GM21390 (cell line): Measurements from ENCODE around the gene NFILZ.

Experiments used
- ATAC-seq: cut with Tn5 transposase; IDR thresholded peaks from one replicate; pipeline ENCODE4 v1.9.1; 2021; ENCODE audit not compliant: unreplicated experiment

Gene NFILZ

DNA sequence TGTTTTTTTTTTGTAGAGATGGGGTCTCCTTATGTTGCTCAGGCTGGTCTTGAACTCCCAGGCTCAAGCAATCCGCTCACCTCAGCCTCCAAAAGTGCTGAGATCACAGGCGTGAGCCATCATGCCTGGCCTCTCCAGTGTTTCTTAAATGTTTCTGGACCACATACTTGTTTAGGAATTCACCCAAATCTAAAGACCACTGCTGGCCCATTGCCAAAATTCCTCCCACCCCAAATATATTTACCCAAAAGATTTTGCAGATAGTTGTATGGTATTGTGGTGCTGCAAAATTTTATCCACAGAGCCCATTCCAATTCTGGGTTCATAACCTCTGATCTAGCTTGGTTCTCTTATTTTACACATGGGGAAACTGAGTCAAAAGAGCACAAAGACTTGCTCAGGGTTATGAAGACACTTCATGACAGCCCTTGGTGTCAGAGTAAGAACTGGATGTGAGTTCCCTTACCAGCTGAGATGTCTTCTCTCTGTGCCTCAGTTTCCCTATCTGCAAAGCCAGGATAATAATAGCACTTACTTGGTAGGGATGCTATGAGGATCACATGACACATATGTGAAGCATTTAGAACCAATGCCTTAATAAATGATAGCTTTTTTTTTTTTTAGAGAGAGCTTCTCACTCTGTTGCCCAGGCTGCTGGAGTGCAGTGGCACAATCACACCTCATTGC lies 10.9 kb downstream of the NFILZ start:
- ATAC-seq: no peak

DNA sequence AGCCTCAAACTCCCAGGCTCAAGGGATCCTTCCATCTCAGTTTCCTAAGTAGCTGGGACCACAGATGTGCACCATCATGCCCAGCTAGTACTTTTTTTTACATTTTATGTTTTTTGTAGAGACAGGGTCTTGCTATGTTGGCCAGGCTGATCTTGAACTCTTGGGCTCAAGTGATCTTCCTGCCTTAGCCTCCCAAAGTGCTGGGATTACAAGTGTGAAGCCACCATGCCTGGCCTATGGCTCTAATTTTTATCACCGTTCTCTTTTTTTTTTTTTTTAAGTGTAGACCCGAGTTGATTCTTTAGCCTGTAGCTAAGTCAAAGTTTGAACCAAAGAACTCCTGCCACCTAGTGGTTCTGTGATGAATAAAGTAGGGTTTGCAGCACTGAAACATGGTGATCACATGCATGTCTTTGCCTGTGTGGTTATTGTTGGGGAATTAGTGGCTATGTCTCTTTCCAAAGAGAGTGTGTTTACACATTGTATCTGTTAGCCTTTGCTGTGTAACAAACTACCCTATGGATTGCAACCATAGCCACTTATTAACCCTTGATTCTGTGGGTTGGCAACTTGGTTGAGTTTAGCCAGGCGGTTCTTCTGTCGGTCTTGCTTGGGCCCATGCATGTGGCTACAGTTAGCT lies 11.6 kb downstream of the NFILZ start:
- ATAC-seq: no peak

DNA sequence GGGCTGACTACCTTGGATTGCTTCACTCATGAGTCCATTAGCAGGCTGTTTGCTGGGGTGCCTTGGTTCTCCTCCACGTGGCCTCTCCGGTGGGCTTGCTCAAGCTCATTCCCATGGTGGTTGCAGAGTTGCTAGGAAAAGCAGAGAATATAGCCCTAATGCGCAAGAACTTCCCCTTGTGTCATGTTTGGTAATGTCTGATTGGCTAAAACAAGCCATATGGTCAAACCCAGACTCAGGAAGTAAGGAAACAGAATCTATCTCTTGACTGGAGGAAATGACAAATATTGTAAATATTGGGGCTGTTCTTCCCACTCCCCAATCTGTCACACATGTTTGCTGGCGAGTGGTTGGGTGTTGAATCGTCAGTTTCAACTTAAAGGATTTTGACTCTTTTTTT lies 12.1 kb downstream of the NFILZ start:
- ATAC-seq: no peak

DNA sequence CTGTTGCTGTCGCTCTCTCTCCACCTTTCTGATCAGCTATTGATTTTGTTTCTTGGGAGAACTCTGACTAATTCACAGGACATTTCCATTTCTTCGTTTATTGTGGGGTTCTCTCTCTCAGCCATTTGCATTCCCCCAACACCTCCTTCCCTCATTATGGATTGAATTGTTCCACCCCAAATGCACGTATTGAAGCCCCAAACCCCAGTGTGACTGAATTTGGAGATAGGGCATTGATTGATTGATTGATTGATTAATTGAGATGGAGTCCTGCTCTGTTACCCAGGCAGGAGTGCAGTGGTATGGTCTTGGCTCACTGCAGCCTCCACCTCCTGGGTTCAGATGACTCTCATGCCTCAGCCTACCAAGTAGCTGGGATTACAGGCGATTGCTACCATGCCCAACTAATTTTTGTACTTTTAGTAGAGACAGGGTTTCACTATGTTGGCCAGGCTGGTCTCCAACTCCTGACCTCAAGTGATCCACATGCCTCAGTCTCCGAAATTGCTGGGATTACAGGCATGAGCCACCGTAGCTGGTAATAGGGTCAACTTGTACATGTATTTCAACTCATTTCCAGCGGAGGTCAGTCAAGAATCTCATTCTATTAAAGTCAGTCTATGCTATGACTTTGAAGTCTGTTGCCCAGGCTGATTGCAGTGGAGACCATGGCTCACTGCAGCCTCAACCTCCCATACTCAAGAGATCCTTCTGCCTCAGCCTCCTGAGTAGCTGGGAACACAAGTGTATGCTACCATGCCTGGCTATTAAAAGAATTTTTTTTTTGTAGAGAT lies 13.6 kb downstream of the NFILZ start:
- ATAC-seq: no peak

DNA sequence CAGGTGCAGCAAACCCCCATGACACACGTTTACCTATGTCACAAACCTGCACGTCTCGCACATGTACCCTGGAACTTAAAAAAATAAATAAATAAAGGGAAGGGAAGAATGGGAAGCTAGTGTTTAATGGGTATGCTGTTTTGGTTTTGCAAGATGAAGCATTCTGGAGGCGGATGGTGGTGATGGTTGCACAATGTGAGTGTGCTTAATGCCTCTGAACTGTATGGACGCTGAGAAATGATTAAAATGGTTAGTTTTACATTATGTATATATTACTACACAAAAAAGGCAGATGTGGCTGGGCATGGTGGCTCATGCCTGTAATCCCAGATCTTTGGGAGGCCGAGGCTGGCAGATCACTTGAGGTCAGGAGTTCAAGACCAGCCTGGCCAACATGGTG lies 17.8 kb downstream of the NFILZ start:
- ATAC-seq: no peak

DNA sequence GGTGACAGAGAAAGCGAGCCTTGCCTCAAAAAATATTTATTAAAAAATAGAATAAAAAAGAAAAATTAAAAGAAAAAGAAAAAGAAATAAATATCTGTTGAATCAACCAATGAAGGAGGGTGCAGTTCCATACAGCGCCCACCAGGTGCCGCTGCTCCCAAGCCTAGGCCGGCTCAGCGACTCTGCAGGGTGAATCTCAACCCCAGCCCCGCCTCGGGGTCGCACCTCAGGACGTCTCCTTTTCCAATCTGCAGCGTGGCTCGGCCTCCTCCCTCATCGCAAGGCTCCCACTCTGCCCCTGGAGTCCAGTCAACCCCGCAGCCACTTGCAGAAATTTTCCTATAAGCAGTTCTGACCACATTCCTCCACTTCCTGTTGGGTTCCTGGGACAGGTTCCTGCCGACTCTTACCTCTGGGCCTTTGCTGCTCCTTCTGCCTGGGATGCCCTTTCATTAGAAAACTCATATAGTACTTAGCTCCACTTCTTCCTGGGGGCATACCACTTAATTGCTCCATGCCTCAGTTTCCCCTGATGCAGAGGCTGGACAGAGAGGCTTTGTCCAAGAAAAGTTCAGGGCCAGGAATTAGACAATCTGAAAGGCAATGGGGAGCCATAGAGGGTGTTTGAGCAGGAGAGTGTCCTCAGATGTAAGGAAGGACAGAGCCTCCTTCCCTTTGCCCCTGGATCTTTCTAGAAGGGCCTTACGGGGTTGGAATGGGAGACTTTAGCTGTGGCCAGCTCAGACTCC lies 24.3 kb downstream of the NFILZ start:
- ATAC-seq: no peak

DNA sequence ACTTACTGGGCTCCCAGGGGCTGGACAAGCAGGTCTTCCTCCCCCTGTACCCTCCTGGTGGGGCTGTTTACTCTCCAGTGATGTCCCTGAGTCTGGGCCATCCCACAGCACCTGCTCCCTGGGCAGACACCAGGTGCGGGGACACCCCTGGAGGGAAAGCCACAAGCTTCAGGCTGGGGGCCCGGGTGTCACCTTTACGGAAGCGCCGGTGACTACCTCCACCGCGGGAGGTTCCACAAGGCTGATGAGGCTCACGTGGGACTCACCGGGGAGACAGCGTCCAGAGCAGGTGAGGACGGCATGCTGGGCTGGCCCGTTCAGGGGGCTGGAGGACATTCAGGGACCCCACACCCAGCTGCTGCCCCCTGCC lies 24.9 kb downstream of the NFILZ start:
- ATAC-seq: no peak

DNA sequence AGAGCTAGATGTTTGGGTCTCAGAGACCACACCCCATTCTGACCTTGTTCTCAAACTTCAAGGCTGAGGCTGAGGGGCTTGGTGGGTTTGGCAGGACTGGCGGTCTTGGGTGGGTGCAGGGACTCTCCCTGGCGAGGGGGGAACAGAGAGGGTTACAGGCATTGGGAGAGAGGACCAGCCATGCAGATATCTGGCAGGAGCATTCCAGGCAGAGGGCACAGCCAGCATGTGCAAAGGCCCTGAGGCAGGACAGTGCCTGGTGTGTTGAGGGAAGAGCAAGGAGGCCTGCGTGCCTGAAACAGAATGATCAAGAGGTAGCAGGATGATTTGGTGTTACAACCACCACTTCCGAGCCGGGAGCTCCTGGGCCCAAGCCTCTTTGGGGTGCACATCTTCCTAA lies 27.4 kb downstream of the NFILZ start:
- ATAC-seq: no peak

DNA sequence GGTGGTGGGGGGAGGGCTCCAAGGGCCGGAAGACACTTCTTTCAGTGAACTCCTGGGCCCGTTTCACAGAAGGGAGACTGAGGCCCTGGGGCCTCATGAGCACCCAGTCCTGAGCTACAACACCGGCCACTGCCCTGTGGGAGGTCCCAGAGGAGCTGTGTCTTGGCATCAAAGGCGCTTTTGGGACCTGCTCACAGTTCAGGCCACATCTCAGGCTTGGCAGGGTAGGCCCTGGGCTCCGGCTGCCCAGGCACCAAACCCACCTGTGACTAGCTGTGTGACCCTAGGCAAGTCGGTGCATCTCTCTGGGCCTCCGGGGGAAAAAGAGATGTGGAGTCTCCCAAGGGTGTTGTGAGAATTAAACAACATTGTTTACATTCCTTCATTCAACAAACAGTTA lies 29.5 kb downstream of the NFILZ start:
- ATAC-seq: no peak

DNA sequence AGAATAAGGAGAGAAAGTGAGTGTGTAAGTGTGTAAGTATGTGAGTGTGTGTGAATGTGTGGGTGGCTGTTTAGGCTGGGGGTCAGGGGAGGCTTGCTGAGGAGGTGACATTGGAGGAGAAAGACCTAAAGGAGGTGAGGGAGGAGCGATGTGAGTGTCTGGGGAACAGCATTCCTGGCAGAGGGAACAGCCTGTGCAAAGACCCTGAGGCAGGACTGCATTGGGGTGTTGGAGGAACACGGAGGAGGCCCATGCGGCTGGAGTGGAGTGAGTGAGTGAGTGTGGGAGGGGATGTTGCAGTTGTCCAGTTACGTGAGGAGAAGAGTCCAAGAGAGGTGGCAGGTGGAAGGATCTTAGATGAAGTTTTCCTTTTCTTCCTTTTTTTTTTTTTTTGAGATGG lies 31.8 kb downstream of the NFILZ start:
- no peak for ATAC-seq

DNA sequence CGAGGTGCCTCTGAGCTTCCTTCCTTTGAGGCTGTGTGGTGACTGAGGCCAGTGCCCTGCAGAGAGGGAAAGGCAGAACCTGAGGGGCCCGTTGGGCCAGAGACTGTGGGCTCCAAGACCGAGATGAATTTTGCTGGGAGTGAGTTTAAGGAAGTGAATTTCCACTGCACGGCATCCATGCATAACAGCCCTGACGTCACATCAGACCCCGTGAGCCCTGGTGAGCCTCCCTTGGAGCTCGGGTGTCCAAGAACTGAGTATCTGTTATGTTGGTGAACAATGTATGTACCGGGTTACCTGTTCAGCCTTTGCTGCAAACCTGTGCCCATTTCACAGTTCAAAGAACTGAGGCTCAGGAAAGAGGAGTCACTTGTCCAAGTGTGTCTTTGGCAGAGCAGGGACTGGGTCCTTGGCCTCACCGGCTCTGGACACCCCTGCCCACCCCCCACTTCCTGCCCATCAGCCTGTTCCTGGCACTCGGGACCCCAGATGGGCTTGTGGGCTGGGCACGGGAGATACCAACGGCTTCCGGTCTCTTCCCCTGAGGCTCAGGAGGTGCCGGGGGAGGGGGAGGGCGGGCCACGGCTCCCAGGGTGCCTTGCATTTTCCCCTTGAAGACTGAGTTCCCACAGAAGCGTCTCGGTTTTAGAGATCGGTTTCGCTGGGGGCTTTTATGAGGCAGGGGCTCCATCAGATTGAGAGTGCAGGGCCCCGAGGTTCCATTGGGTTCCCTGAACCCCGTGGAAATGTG lies 33.7 kb downstream of the NFILZ start:
- ATAC-seq: no peak

DNA sequence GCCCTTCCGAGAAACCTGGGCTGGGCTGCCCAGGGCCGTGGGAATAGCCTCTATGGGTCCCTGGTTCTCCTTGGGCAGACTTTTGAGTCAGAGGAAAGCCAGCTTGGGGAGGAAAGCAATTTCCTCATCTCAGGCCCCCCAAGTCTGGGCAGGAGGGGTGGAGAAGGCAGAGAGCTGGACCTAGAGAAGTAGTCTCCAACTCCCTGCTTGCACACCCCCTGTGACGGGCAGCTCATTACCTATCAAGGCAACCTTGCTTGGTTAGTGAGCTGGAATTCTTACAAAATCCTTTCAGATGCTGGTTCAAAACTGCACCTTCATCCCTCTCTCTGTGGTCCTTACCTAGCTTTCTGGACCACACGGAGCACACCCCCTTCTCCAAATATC lies 34.2 kb downstream of the NFILZ start:
- no peak for ATAC-seq

DNA sequence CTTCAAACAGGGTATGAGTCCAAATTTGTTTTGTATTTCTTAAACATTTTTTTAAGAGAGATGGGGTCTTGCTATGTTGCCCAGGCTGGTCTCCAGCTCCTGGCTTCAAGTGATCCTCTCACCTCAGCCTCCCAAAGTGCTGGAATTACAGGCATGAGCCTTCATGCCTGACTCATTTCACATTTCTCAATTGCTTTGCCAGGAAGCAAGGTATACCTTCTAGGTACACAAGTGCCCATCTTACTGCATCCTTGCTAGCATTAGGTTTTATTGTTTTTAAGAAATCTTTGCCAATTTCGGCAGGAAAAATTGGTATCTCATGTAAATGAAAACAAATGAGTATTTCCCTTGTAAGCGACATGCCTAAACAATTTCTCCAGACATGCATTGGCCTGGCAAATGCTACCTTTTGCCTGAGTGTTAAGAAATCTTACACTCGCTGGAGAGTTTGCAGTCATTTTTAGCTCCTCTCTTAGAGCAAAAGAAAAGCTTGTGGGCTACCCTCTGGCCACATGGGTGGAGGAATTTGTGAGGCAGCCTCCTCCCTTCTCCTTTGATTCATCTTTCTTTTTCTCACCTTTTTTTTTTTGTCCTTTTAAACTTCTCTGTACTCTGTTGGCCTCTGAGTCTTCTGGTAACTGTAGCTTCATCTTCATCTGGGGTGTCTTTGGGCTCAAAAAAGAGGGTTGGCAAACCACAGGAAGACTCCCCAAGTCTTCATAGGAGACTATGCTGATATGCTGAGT lies 35.2 kb downstream of the NFILZ start:
- ATAC-seq: no peak

DNA sequence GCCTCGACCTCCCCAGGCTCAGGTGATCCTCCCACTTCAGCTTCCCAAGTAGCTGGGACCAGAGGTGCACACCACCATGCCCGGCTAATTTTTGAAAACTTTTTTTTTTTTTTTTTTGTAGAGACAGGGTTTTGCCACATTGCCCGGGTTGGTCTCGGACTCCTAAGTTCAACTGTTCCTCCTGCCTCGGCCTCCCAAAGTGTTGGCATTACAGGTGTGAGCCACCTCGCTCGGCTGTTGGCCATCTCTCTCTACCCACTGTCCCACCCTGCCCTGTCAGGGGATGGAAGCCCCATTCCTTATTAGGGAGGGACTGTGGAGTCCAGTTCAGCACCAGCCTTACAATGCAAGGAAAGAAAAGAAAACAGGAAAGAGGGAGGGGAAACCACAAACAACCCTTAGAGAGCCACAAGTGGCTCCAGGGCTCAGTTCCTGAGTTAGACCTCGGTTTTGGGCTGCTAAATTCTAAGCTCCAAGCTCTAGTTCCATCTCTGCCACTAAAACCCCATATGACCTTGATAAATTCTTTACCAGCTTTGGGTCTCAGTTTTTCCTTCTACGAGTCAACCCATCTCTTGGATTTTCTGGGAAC lies 36.5 kb downstream of the NFILZ start:
- no peak for ATAC-seq

DNA sequence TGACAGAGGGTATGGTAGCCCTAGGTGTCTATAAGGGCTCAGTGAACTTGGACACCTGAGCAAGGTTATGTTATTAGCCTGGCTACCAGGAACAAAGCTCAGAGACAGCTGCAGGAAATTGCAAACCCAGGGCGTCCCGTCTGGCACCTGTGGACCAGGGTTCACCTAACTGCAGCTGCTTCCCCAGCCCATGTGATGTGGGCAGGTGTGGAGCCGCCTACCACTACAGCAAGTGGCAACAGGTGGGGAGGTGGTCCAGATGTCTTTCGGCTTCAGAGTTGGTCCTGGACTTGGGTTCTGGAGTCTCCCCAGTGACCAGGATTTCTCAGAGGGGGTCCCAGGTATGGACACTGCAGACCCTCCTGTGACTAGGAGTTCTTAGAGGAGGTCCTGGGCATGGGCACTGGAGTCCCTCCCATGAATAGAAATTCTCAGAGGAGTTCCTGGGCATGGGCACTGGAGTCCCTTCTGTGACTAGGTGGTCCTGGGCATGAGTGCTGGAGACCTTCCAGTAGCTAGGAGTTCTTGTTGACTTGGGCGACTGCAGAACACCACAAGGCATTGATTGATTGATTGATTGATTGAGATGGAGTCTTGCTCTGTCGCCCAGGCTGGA lies 43.0 kb downstream of the NFILZ start:
- ATAC-seq: no peak

DNA sequence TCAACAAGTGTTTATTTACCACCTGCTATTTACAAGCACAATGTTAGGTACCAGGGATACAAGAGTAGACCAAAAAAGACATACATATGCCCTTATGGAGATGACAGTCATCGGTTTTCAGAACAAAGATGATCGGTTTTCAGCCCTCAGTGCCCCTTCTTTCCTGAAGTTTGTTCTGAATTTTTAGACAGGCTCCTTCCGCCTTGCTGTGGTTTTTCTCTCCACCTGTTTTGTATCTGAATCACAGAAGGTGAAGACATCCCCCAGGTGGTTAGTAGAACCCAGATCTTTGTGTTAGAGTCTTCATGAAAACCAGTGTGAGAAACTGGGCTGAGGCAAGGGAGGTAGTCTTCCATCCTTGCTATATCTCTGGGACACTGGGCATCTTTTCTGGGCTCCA lies 44.6 kb downstream of the NFILZ start:
- no peak for ATAC-seq

DNA sequence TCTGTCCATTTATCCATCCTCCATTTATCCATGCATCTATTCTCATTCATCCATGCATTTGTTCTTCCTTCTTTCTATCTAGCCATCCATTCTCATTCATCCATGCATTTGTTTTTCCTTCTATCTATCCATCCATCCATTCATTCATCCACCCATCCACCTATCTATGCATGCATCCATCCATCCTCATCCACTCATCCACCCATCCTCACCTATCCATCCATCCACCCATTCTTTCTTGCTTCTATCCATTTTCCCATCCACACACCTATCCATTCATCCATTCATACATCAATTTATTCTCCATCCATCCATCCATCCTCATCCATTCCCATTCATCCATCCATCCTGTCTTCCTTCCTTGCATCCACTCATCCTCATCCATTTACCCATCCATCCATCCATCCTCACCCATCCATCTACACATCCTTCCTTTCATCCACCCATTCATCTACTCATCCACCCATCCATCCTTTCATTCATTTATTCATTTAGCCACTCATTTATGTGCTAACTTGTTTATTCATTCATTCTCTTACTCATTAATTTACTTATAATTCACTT lies 47.9 kb downstream of the NFILZ start:
- no peak for ATAC-seq
